ENCODE measurements around the gene MCF2L2.
"Not testable (repeated sequence)": the region's sequence is repeated elsewhere in the genome, so short reads cannot be mapped to it uniquely, and the experiment has no call there.

Gene MCF2L2

DNA sequence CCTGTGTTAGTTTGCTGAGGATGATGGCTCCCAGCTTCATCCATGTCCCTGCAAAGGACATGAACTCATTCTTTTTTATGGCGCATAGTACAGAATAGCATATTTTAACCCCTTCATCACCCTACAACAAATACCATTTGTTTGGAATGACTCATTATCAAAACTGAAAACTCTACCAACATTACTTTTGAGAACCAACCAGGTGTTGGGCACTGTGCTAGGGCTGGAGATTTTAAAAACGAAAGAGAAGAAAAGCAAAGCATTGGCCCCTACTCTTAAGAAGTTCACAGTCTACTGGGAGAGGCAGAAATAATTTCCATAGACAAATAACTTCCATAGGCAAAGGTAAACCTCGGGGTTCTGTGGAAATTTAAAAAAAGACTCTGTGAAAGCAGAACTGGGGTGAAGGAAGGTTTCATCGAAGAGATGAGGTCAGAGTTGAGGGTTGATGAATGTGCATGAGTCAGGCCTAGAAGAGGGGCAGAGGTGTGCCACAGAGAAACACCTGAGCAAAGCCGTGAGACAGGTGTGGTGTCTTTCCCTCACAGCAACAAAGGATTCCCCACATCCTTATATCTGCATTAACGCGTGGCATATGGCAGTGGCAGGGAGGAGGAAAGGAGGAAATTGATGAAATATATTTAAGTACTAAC is 51.0 kb downstream of the MCF2L2 start:
- TF ChIP-seq, protein P1, sequence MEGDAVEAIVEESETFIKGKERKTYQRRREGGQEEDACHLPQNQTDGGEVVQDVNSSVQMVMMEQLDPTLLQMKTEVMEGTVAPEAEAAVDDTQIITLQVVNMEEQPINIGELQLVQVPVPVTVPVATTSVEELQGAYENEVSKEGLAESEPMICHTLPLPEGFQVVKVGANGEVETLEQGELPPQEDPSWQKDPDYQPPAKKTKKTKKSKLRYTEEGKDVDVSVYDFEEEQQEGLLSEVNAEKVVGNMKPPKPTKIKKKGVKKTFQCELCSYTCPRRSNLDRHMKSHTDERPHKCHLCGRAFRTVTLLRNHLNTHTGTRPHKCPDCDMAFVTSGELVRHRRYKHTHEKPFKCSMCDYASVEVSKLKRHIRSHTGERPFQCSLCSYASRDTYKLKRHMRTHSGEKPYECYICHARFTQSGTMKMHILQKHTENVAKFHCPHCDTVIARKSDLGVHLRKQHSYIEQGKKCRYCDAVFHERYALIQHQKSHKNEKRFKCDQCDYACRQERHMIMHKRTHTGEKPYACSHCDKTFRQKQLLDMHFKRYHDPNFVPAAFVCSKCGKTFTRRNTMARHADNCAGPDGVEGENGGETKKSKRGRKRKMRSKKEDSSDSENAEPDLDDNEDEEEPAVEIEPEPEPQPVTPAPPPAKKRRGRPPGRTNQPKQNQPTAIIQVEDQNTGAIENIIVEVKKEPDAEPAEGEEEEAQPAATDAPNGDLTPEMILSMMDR (IDR thresholded peaks at IDR 0.05): no peak
- Histone ChIP-seq H3K27ac (no peak overlapping the region), H3K9ac (no peak overlapping the region), H3K36me3 (ENCODE audit: control insufficient read depth, insufficient read depth, low read length) (no peaks in the 10 kb centered on the region), H3K27me3 (ENCODE audit: control insufficient read depth, insufficient read depth, low read length) (no peaks in the 10 kb centered on the region), H3K9me3 (ENCODE audit: control insufficient read depth, low read length) (no peaks in the 10 kb centered on the region), H3K4me2 (ENCODE audit: low read length) (no peak overlapping the region), H3K4me3 (ENCODE audit: low read depth, low read length) (no peak overlapping the region), H2AFZ (no peak overlapping the region), H3K4me1 (no peaks in the 10 kb centered on the region), H3K79me2 (peaks cover 34% of the 10 kb centered on the region)

DNA sequence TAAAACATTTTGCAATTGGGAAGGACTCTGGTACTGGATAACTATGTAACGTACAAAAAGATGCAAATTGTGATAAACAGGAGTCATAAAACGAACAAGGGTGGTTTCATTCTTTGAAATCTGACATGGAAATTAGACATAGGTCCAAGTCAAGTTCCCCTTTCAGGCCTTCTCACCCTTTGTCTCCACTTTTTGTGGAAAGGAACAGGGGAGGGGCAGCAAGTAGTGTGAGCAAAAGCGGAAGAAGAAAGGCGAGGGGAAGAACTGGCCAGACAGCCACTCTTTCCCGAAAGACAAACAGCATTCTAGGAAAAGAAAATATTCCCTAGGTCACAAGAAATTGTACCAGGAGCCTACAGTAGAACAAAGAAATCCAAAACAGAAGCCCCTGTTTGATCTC is 52.6 kb downstream of the MCF2L2 start:
- Histone ChIP-seq H3K27me3 (ENCODE audit: control insufficient read depth, insufficient read depth, low read length) (no peaks in the 10 kb centered on the region), H3K9me3 (ENCODE audit: control insufficient read depth, low read length) (no peaks in the 10 kb centered on the region), H3K27ac (no peak overlapping the region), H3K9ac (no peak overlapping the region), H3K4me1 (no peaks in the 10 kb centered on the region), H2AFZ (no peak overlapping the region), H3K79me2 (peaks cover 36% of the 10 kb centered on the region), H3K36me3 (ENCODE audit: control insufficient read depth, insufficient read depth, low read length) (no peaks in the 10 kb centered on the region), H3K4me3 (ENCODE audit: low read depth, low read length) (no peak overlapping the region), H3K4me2 (ENCODE audit: low read length) (no peak overlapping the region)
- TF ChIP-seq, protein P1 (IDR thresholded peaks at IDR 0.05): no peak

DNA sequence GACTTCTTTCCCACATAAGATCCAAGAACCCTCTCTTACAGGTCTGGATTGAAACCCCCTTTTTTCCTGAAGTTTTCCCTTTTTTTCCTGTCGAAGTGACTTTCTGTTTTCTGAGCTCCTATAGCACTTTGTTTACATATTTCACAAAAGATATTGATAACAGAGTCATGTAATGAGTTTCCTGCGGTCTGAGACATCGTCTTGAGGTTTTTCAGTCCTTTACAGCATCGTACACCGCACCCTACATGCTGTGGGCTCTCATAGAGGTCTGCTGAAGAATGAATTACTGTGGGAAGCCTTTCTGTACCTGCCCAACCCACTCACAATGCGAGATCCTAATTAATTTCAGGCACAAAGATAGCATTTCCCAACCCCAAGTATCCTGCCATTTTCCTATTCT is 53.1 kb downstream of the MCF2L2 start:
- TF ChIP-seq, protein P1 (IDR thresholded peaks at IDR 0.05): no peak
- Histone ChIP-seq H3K9ac (no peak overlapping the region), H3K27me3 (ENCODE audit: control insufficient read depth, insufficient read depth, low read length) (no peaks in the 10 kb centered on the region), H3K36me3 (ENCODE audit: control insufficient read depth, insufficient read depth, low read length) (no peaks in the 10 kb centered on the region), H3K4me1 (no peaks in the 10 kb centered on the region), H2AFZ (no peak overlapping the region), H3K79me2 (peaks cover 36% of the 10 kb centered on the region), H3K27ac (no peak overlapping the region), H3K4me3 (ENCODE audit: low read depth, low read length) (no peak overlapping the region), H3K4me2 (ENCODE audit: low read length) (no peak overlapping the region), H3K9me3 (ENCODE audit: control insufficient read depth, low read length) (no peaks in the 10 kb centered on the region)

DNA sequence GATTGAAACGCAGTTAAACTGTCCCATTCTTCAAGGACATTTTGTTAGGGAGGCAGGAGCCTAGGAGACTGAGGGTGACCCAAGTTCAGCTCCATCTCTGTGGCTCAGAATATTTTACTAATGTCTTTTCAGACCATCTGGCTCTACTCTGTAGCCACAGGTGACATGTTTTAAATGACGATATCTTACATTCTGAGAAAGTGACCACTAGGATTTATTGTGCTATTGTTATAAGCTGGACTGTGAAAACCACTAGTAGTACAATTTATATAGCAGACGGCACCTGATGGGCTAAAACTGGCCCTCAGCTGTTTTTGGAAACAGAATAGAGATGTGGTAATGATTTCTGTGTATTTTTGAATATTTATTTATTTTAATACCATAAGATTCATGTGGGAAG is 55.5 kb downstream of the MCF2L2 start:
- no peak overlapping the region for H3K4me3 ChIP-seq (ENCODE audit: low read depth, low read length)
- H3K27ac ChIP-seq: no peak overlapping the region
- H3K4me1 ChIP-seq: no peaks in the 10 kb centered on the region
- no peak overlapping the region for H2AFZ ChIP-seq
- TF ChIP-seq, protein P1 (IDR thresholded peaks at IDR 0.05): no peak
- peaks cover 31% of the 10 kb centered on the region for H3K79me2 ChIP-seq
- H3K9ac ChIP-seq: no peak overlapping the region
- no peak overlapping the region for H3K4me2 ChIP-seq (ENCODE audit: low read length)
- H3K9me3 ChIP-seq (ENCODE audit: control insufficient read depth, low read length): no peaks in the 10 kb centered on the region
- H3K27me3 ChIP-seq (ENCODE audit: control insufficient read depth, insufficient read depth, low read length): no peaks in the 10 kb centered on the region
- H3K36me3 ChIP-seq (ENCODE audit: control insufficient read depth, insufficient read depth, low read length): no peaks in the 10 kb centered on the region

DNA sequence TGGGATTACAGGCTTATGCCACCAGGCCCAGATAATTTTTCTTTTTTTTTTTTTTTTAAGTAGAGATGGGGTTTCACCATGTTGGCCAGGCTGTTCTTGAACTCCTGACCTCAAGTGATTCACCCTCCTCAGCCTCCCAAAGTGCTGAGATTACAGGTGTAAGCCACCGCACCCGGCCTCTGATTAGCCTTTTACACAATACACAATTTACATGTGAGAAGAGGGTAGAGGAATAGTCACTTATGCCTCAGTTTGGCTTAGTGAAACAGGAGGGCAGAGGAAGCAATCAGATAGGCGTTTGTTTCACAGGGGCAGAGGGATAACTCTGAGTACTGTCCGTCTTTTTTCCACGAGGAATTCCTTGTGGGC is 56.8 kb downstream of the MCF2L2 start:
- not testable (repeated sequence) for H3K27ac ChIP-seq; H3K27me3 ChIP-seq (ENCODE audit: control insufficient read depth, insufficient read depth, low read length); H3K9ac ChIP-seq; H2AFZ ChIP-seq; H3K4me2 ChIP-seq (ENCODE audit: low read length); H3K4me1 ChIP-seq; H3K4me3 ChIP-seq (ENCODE audit: low read depth, low read length); H3K9me3 ChIP-seq (ENCODE audit: control insufficient read depth, low read length); H3K36me3 ChIP-seq (ENCODE audit: control insufficient read depth, insufficient read depth, low read length)
- peaks cover 27% of the 10 kb centered on the region for H3K79me2 ChIP-seq
